Ovary (tissue), 3 donors: ENCODE results near the gene SND1.

ENCODE experiments used
- CTCF ChIP-seq, 3 donors: fragments of 450-650 bp in 2 of 3; fragments of 200-600 bp in 1 of 3; IDR thresholded peaks; one replicate each; pipeline versions ENCODE4 v1.5.1 to v1.8.0; 2016 to 2022; ENCODE audit warnings: antibody characterized with exemption in 3 of 3, mild to moderate bottlenecking in 1 of 3
- POLR2A ChIP-seq: fragments of 450-650 bp; IDR thresholded peaks from one replicate; pipeline ENCODE4 v1.6.1; 2017; ENCODE audit warnings: antibody characterized with exemption, mild to moderate bottlenecking, moderate library complexity
- donor health status: DM: no; HTN: no; CAD: no.

GRCh38 chr7:128055637-128056036, 403.6 kb downstream of the SND1 start:
- no peak for TF ChIP-seq CTCF (IDR thresholded peaks at IDR 0.05)
- TF ChIP-seq POLR2A = no peak
